Measurements from ENCODE around the gene NRXN3. TPM values are rescaled to one million over a fixed set of nuclear protein-coding genes. Genes with fewer than 3 reads are reported as not detected.

Gene NRXN3
- polyA plus RNA-seq, 1 experiment = 1.1 TPM

DNA sequence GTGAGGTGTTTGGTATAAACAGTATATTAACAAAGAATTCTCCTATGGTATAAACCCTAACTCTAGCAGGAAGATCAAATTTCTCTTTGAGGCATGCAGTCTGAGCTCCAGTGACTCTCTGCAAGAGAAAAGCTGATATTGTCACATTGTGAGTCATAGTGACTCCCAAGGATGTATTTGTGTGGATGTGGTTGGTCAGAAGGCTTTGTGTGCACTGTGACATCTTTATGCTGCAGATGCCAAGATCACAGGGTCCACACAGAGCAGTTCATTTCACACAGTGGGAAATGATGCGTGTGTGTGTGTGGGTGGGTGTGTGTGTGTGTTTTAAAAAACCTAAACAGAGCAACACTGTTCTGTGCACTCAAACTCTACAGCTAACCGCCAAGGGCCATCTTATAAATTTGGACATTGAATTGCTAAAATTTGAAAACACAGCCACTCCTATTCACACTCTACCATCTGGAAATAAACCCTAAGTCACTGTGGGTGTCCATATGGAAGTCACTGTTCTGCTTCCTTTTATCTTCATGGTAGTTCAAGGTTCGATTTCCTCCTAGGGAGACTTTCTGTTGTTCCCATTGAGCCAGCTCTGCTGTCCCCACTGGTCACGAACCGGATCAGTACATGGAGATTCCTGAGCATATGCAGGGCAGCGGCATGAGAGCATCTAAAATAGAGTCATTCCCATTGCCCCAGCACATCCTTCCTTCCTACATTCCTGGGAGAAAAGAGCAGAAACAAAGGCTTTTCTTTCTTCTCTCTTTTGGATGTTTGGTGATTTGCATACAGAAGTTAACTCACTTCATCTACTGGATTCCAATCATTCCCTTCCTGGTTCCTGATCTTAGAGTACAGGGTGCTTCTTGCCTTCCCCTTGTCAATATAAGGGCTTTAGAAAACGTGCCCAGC is 1313.6 kb downstream of the NRXN3 start:
- Histone ChIP-seq H3K27me3 (ENCODE audit: control insufficient read depth, insufficient read depth, low read length) (no peaks in the 10 kb centered on the region), H3K9me3 (ENCODE audit: control insufficient read depth, insufficient read depth, low read length) (no peaks in the 10 kb centered on the region), H3K4me3 (ENCODE audit: low read depth, low read length) (no peak overlapping the region), H3K27ac (ENCODE audit: low read depth, low read length) (peak overlapping the region; percentile 0)
- no peak for TF ChIP-seq CTCF (IDR thresholded peaks at IDR 0.05; ENCODE audit: low read depth, low read length)
- DNase-seq (ENCODE audit: low read depth, low spot score) = peak; percentile 26
- CTCF ChIA-PET = no interaction called here
- POLR2A ChIA-PET = interaction anchor here (0.7 kb wide), 1 partner anchor 114 kb away, joined by 3 read pairs; no protein-coding TSS in a partner anchor

DNA sequence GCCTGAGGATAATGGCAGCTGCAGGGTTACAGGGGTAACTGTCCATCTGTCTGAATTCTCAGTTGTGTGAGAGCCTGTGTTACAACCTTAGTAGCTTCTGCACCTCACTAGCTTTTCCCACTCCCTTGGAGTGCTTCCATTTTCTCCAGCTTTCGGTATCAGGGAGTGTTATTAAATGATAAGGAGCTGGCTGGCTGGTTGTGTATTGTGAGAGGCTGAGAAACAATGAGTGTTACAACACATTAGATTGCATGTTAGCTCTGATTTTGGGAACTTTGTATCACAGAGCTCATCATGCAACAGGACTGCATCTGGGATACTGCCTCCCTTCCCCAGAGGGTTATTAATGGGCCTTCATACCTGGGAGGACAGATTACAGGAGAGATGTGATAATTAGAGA is 1317.5 kb downstream of the NRXN3 start:
- no peak for DNase-seq (ENCODE audit: low read depth, low spot score)
- ChIA-PET POLR2A (no interaction called here), CTCF (no interaction called here)
- Histone ChIP-seq H3K27ac (ENCODE audit: low read depth, low read length) (no peak overlapping the region), H3K27me3 (ENCODE audit: control insufficient read depth, insufficient read depth, low read length) (no peaks in the 10 kb centered on the region), H3K9me3 (ENCODE audit: control insufficient read depth, insufficient read depth, low read length) (no peaks in the 10 kb centered on the region), H3K4me3 (ENCODE audit: low read depth, low read length) (no peak overlapping the region)
- no peak for TF ChIP-seq CTCF (IDR thresholded peaks at IDR 0.05; ENCODE audit: low read depth, low read length)

- CTCF ChIA-PET = no interaction called here
- POLR2A ChIA-PET = no interaction called here
- no peak for DNase-seq (ENCODE audit: low read depth, low spot score)
- no peak for TF ChIP-seq CTCF (IDR thresholded peaks at IDR 0.05; ENCODE audit: low read depth, low read length)
- H3K4me3 ChIP-seq (ENCODE audit: low read depth, low read length) = no peak overlapping the region
- no peaks in the 10 kb centered on the region for H3K9me3 ChIP-seq (ENCODE audit: control insufficient read depth, insufficient read depth, low read length)
- H3K27me3 ChIP-seq (ENCODE audit: control insufficient read depth, insufficient read depth, low read length) = no peaks in the 10 kb centered on the region
- no peak overlapping the region for H3K27ac ChIP-seq (ENCODE audit: low read depth, low read length)
Observed at GRCh38 chr14:79491161-79491560, 1321.0 kb downstream of the NRXN3 start.

- DNase-seq (ENCODE audit: low read depth, low spot score) = no peak
- Histone ChIP-seq H3K27me3 (ENCODE audit: control insufficient read depth, insufficient read depth, low read length) (no peaks in the 10 kb centered on the region), H3K27ac (ENCODE audit: low read depth, low read length) (no peak overlapping the region), H3K9me3 (ENCODE audit: control insufficient read depth, insufficient read depth, low read length) (no peaks in the 10 kb centered on the region), H3K4me3 (ENCODE audit: low read depth, low read length) (no peak overlapping the region)
- ChIA-PET POLR2A (no interaction called here), CTCF (no interaction called here)
- TF ChIP-seq CTCF (IDR thresholded peaks at IDR 0.05; ENCODE audit: low read depth, low read length) = no peak
Observed at GRCh38 chr14:79493081-79493645, 1323.0 kb downstream of the NRXN3 start.

GRCh38 chr14:79496701-79497100 is 1326.5 kb downstream of the NRXN3 start:
- no peak for DNase-seq (ENCODE audit: low read depth, low spot score)
- no peak for TF ChIP-seq CTCF (IDR thresholded peaks at IDR 0.05; ENCODE audit: low read depth, low read length)
- Histone ChIP-seq H3K27me3 (ENCODE audit: control insufficient read depth, insufficient read depth, low read length) (no peaks in the 10 kb centered on the region), H3K27ac (ENCODE audit: low read depth, low read length) (no peak overlapping the region), H3K9me3 (ENCODE audit: control insufficient read depth, insufficient read depth, low read length) (no peaks in the 10 kb centered on the region), H3K4me3 (ENCODE audit: low read depth, low read length) (no peak overlapping the region)
- ChIA-PET POLR2A (no interaction called here), CTCF (no interaction called here)

All from AG04450 (cell line).